Astrocyte (in vitro differentiated cells and primary cell): ENCODE data around the gene ZEB2.

Experiments
- EZH2 ChIP-seq: IDR thresholded peaks from 2 replicates; pipeline ENCODE4 v1.6.1; 2012; ENCODE audit warnings: mild to moderate bottlenecking, low read length, inconsistent platforms; ENCODE audit not compliant: insufficient read depth
- TF ChIP-seq, protein P1 (sequence below): IDR thresholded peaks from 2 replicates; pipeline ENCODE4 v1.5.1; 2011; ENCODE audit warnings: low read depth, mild to moderate bottlenecking, inconsistent platforms, low read length, moderate library complexity; ENCODE audit not compliant: insufficient read depth

- TF ChIP-seq, protein P1, sequence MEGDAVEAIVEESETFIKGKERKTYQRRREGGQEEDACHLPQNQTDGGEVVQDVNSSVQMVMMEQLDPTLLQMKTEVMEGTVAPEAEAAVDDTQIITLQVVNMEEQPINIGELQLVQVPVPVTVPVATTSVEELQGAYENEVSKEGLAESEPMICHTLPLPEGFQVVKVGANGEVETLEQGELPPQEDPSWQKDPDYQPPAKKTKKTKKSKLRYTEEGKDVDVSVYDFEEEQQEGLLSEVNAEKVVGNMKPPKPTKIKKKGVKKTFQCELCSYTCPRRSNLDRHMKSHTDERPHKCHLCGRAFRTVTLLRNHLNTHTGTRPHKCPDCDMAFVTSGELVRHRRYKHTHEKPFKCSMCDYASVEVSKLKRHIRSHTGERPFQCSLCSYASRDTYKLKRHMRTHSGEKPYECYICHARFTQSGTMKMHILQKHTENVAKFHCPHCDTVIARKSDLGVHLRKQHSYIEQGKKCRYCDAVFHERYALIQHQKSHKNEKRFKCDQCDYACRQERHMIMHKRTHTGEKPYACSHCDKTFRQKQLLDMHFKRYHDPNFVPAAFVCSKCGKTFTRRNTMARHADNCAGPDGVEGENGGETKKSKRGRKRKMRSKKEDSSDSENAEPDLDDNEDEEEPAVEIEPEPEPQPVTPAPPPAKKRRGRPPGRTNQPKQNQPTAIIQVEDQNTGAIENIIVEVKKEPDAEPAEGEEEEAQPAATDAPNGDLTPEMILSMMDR = no peak
- TF ChIP-seq EZH2 = no peak
Measured at GRCh38 chr2:144466637-144467036, 53.3 kb downstream of the ZEB2 start.
